NB4 (cell line): ENCODE data around the gene LYST.

ENCODE experiments used
- POLR2A ChIP-seq: IDR thresholded peaks from 2 replicates; pipeline ENCODE4 v1.6.1; 2011; ENCODE audit warnings: mild to moderate bottlenecking; ENCODE audit not compliant: insufficient read length; ENCODE audit errors: extremely low read depth
- TF ChIP-seq, protein P1 (sequence below): IDR thresholded peaks from one replicate; pipeline ENCODE4 v1.5.1; 2012; ENCODE audit warnings: low read depth, low read length

DNA sequence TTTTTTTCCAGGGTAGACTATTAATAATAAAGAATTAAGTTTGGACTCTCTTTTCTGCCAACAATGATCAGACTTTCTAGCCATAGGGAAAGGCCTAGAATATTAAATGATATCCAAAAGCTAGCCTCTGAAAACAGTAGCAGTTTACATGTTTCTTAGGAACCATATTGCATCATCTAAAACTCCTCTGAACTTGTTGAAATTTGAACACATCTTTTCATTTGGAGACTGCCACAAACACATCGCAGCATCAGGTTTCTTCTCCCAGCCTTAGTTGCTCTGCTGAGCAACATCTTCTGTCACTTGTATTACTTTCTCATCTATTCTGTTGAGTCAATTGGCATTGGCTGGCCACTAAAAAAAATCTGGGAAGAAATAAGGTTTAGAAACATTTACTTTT lies 153.9 kb downstream of the LYST start:
- TF ChIP-seq, protein P1, sequence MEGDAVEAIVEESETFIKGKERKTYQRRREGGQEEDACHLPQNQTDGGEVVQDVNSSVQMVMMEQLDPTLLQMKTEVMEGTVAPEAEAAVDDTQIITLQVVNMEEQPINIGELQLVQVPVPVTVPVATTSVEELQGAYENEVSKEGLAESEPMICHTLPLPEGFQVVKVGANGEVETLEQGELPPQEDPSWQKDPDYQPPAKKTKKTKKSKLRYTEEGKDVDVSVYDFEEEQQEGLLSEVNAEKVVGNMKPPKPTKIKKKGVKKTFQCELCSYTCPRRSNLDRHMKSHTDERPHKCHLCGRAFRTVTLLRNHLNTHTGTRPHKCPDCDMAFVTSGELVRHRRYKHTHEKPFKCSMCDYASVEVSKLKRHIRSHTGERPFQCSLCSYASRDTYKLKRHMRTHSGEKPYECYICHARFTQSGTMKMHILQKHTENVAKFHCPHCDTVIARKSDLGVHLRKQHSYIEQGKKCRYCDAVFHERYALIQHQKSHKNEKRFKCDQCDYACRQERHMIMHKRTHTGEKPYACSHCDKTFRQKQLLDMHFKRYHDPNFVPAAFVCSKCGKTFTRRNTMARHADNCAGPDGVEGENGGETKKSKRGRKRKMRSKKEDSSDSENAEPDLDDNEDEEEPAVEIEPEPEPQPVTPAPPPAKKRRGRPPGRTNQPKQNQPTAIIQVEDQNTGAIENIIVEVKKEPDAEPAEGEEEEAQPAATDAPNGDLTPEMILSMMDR: no peak
- TF ChIP-seq POLR2A: no peak
